LNCAP (cell line): ENCODE measurements around the gene ERN1.

Experiments used
- CTCF ChIP-seq: fragments of 450-650 bp; IDR thresholded peaks from 2 replicates; pipeline ENCODE4 v1.5.1; 2017; ENCODE audit warnings: mild to moderate bottlenecking

The ERN1 gene

GRCh38 chr17:64161380-64162176 lies 31.6 kb upstream of the ERN1 start:
- TF ChIP-seq CTCF: no peak

- no peak for TF ChIP-seq CTCF
These were observed 30.4 kb upstream of the ERN1 start for GRCh38 chr17:64160378-64160777.

- no peak for TF ChIP-seq CTCF
These were observed 29.1 kb upstream of the ERN1 start for GRCh38 chr17:64158831-64159590.

DNA sequence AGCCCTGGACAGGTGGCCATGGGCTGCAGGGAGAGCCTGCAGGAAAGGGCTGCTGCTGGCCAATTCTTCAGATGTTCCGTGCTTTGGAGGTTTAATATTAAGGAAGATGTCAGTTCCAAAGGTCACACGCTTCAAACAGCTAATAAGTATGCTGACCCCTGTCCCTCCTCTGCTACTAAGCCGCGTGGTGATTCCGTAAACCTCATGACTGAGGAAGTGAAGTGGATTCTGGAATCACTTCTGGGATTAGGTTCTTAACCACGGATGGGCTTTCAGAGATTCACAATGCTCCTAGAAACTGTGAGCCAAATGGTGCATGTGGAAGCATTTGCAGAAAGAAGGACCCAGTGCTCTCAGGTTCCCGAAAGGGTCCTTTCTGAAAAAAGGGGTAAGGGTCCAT lies 28.5 kb upstream of the ERN1 start:
- TF ChIP-seq CTCF: no peak

GRCh38 chr17:64157669-64158180 lies 27.8 kb upstream of the ERN1 start:
- TF ChIP-seq CTCF: no peak

GRCh38 chr17:64156670-64157069 lies 26.7 kb upstream of the ERN1 start:
- TF ChIP-seq CTCF: no peak

DNA sequence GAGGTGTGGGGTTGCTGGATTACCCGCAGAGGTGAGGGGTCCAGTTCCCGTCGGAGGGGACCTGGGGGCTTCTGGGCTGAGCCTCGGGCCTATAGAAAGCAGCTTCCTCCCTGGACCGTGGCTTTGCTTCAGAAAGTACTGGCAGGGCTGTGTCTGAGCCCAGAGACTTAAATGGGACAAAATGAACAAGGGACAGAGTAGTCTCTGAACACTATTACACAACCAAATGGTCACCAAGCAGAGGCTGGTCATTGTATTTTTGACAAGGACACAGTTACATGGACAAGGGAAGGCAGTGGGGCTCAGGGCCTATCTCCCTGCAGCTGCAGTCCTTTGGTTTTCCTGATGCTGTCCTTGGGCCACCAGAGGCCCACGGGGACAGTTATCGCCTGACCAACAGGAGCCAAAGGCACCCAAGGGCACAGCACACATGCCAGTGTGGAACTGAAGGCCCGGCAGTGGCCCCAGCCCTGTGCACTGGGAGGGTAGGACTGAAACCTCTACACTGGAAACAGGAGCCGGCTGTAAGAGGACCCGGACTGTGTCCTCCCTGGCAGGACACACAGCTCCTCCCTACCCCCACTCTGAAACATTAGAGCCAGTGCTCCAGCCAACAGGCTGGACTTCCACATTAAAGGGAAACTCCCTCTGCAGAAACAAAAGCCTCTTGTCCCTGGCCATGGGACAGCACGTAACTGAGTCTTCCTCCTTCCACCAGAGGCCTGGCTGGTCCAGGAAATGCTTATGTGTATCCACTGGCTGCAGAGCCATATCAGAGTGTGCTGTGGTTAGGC lies 26.0 kb upstream of the ERN1 start:
- TF ChIP-seq CTCF: no peak
